ENCODE measurements around the gene CTIF.

Gene CTIF

GRCh38 chr18:48643262-48643661 lies 104.4 kb downstream of the CTIF start:
- TF ChIP-seq EGR1 (IDR thresholded peaks at IDR 0.05) (no peak), NFIC (IDR thresholded peaks at IDR 0.05) (no peak), TCF12 (IDR thresholded peaks at IDR 0.05; ENCODE audit: low read depth) (no peak), YY1 (IDR thresholded peaks at IDR 0.05; ENCODE audit: low read depth) (no peak), TAF1 (IDR thresholded peaks at IDR 0.05; ENCODE audit: low read depth) (no peak)

GRCh38 chr18:48644029-48644428 lies 105.2 kb downstream of the CTIF start:
- TF ChIP-seq TEAD4 (IDR thresholded peaks at IDR 0.05) (no peak), CEBPB (IDR thresholded peaks at IDR 0.05) (no peak), NFIC (IDR thresholded peaks at IDR 0.05) (no peak), ZBTB7A (IDR thresholded peaks at IDR 0.05; ENCODE audit: low read depth) (no peak), CREB1 (IDR thresholded peaks at IDR 0.05; ENCODE audit: low read depth) (no peak), TAF1 (IDR thresholded peaks at IDR 0.05; ENCODE audit: low read depth) (no peak), EP300 (IDR thresholded peaks at IDR 0.05; ENCODE audit: borderline replicate concordance) (no peak), TCF12 (IDR thresholded peaks at IDR 0.05; ENCODE audit: low read depth) (no peak), RAD21 (IDR thresholded peaks at IDR 0.05; ENCODE audit: low read depth) (no peak), REST (IDR thresholded peaks at IDR 0.05; ENCODE audit: low read depth) (no peak), YY1 (IDR thresholded peaks at IDR 0.05; ENCODE audit: low read depth) (no peak), FOXM1 (IDR thresholded peaks at IDR 0.05; ENCODE audit: borderline replicate concordance, low read depth) (no peak), EGR1 (IDR thresholded peaks at IDR 0.05) (no peak)
- TF ChIP-seq, protein P1, sequence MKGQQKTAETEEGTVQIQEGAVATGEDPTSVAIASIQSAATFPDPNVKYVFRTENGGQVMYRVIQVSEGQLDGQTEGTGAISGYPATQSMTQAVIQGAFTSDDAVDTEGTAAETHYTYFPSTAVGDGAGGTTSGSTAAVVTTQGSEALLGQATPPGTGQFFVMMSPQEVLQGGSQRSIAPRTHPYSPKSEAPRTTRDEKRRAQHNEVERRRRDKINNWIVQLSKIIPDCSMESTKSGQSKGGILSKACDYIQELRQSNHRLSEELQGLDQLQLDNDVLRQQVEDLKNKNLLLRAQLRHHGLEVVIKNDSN (IDR thresholded peaks at IDR 0.05): no peak
- TF ChIP-seq, protein P2, sequence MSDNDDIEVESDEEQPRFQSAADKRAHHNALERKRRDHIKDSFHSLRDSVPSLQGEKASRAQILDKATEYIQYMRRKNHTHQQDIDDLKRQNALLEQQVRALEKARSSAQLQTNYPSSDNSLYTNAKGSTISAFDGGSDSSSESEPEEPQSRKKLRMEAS (IDR thresholded peaks at IDR 0.05): no peak

DNA sequence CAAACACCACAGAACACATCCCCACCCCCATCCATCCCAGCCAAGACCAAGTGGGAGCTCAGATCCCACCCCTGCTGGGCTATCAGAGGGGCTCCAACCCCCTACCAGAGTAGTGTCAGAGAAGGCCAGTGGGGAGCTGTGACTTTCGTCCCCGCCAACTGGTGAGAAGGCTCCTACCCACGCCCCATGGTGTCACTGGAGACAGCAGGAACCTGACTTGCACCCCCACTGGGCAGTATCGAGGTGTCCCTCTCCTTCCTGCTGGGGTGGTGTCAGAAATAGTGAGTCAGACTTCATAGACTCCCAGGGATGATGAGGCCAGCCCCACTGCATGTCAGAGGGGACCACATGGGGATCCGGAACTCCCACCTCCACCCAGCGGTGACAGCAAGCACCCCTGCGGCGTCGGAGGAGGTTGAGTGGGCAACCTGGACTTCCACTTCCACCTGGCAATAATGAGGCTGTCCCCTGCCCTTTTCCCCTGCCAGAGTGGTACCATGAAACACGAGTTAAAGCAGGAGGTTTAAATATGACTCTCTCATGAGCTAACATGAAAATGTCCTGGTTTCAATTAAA lies 106.7 kb downstream of the CTIF start:
- no peak for TF ChIP-seq FOXM1 (IDR thresholded peaks at IDR 0.05; ENCODE audit: borderline replicate concordance, low read depth)
- TF ChIP-seq, protein P1 (IDR thresholded peaks at IDR 0.05): no peak
- no peak for TF ChIP-seq EGR1 (IDR thresholded peaks at IDR 0.05)
- TF ChIP-seq TEAD4 (IDR thresholded peaks at IDR 0.05): no peak
- TF ChIP-seq EP300 (IDR thresholded peaks at IDR 0.05; ENCODE audit: borderline replicate concordance): no peak
- TF ChIP-seq, protein P2 (IDR thresholded peaks at IDR 0.05): no peak
- no peak for TF ChIP-seq RAD21 (IDR thresholded peaks at IDR 0.05; ENCODE audit: low read depth)
- TF ChIP-seq YY1 (IDR thresholded peaks at IDR 0.05; ENCODE audit: low read depth): no peak
- TF ChIP-seq REST (IDR thresholded peaks at IDR 0.05; ENCODE audit: low read depth): no peak
- TF ChIP-seq CREB1 (IDR thresholded peaks at IDR 0.05; ENCODE audit: low read depth): no peak
- TF ChIP-seq CEBPB (IDR thresholded peaks at IDR 0.05): no peak
- no peak for TF ChIP-seq ZBTB7A (IDR thresholded peaks at IDR 0.05; ENCODE audit: low read depth)
- no peak for TF ChIP-seq NFIC (IDR thresholded peaks at IDR 0.05)
- TF ChIP-seq TAF1 (IDR thresholded peaks at IDR 0.05; ENCODE audit: low read depth): no peak
- TF ChIP-seq TCF12 (IDR thresholded peaks at IDR 0.05; ENCODE audit: low read depth): no peak

- TF ChIP-seq EP300 (IDR thresholded peaks at IDR 0.05; ENCODE audit: borderline replicate concordance) (no peak), NFIC (IDR thresholded peaks at IDR 0.05) (no peak)
- TF ChIP-seq, protein P2 (IDR thresholded peaks at IDR 0.05): no peak
Observed at GRCh38 chr18:48646976-48647375, 108.1 kb downstream of the CTIF start.

DNA sequence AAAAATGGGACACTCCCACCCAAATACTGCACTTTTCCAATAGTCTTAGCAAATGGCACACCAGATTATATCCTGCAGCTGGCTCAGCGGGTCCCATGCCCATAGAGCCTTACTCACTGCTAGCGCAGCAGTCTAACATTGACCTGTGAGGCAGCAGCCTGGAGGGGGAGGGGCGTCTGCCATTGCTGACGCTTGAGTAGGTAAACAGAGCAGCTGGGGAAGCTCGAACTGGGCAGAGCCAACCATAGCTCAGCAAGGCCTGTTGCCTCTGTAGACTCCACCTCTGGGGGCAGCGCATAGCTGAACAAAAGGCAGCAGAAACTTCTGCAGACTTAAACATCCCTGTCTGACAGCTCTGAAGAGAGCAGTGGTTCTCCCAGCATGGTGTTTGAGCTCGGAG lies 110.4 kb downstream of the CTIF start:
- TF ChIP-seq ZBTB7A (IDR thresholded peaks at IDR 0.05; ENCODE audit: low read depth) (no peak), TCF12 (IDR thresholded peaks at IDR 0.05; ENCODE audit: low read depth) (no peak), REST (IDR thresholded peaks at IDR 0.05; ENCODE audit: low read depth) (no peak), EGR1 (IDR thresholded peaks at IDR 0.05) (no peak), FOXM1 (IDR thresholded peaks at IDR 0.05; ENCODE audit: borderline replicate concordance, low read depth) (no peak), TEAD4 (IDR thresholded peaks at IDR 0.05) (no peak), TAF1 (IDR thresholded peaks at IDR 0.05; ENCODE audit: low read depth) (no peak), EP300 (IDR thresholded peaks at IDR 0.05; ENCODE audit: borderline replicate concordance) (no peak), CREB1 (IDR thresholded peaks at IDR 0.05; ENCODE audit: low read depth) (no peak), RAD21 (IDR thresholded peaks at IDR 0.05; ENCODE audit: low read depth) (no peak)
- TF ChIP-seq, protein P2 (IDR thresholded peaks at IDR 0.05): no peak
